Upper lobe of left lung (tissue), 4 donors: Measurements from ENCODE around the gene LCN9.

Experiments used
- POLR2A ChIP-seq, 4 donors: fragments of 450-650 bp; IDR thresholded peaks; one replicate each; pipeline ENCODE4 v1.5.1; 2016 to 2017; ENCODE audit warnings: antibody characterized with exemption in 4 of 4, mild to moderate bottlenecking in 2 of 4
- POLR2AphosphoS5 ChIP-seq, 2 donors: sonication (generic); formaldehyde crosslinking; IDR thresholded peaks; one replicate each; pipeline ENCODE4 v1.5.1; 2017; ENCODE audit warnings: antibody characterized with exemption in 2 of 2
- TF ChIP-seq, protein P1 (sequence below), 6 experiments: fragments of 450-650 bp in 4 of 6; fragments of 200-600 bp in 2 of 6; sonication (generic) in 2 of 6; IDR thresholded peaks; one replicate each; pipeline ENCODE4 v1.5.1; 2016 to 2019; ENCODE audit warnings: antibody characterized with exemption in 6 of 6

DNA sequence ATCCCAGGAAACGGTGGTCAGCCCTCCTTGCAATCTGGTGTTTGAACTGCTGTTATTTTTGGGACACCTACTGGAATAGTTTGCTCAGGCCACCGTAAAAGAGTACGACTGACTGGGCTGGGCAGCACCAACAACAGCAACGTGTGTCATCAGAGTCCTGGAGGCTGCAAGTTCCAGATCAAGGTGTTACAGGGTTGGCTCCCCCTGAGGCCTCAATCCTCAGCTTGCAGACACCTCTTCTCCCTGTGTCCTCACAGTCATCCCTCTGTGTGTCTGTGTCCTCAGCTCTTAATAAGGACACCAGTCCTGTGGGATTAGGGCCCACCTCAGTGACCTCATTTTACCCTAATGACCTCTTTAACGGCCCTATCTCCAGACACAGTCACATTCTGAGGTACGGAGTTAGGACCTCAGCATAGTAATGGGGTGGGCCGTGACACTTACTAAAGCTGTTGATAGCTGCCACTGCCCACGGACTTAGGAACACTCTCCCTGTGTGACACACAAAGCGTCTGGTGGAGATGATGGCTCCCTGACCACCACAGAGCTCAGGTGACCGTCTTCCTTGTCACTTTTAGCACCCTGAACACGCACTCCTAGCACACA, 40.6 kb upstream of the LCN9 start:
- TF ChIP-seq, protein P1, sequence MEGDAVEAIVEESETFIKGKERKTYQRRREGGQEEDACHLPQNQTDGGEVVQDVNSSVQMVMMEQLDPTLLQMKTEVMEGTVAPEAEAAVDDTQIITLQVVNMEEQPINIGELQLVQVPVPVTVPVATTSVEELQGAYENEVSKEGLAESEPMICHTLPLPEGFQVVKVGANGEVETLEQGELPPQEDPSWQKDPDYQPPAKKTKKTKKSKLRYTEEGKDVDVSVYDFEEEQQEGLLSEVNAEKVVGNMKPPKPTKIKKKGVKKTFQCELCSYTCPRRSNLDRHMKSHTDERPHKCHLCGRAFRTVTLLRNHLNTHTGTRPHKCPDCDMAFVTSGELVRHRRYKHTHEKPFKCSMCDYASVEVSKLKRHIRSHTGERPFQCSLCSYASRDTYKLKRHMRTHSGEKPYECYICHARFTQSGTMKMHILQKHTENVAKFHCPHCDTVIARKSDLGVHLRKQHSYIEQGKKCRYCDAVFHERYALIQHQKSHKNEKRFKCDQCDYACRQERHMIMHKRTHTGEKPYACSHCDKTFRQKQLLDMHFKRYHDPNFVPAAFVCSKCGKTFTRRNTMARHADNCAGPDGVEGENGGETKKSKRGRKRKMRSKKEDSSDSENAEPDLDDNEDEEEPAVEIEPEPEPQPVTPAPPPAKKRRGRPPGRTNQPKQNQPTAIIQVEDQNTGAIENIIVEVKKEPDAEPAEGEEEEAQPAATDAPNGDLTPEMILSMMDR (IDR thresholded peaks at IDR 0.05), result no peak
- TF ChIP-seq POLR2AphosphoS5 (IDR thresholded peaks at IDR 0.05) (no peak), POLR2A (IDR thresholded peaks at IDR 0.05) (no peak)
